GM06990 (cell line): ENCODE results near the gene RIN3.

Source experiments
- DNase-seq: peaks from one replicate; pipeline ENCODE4 v3.0.0-alpha.2; 2011; ENCODE audit not compliant: insufficient read length; ENCODE audit errors: extremely low read depth
- H3K27me3 ChIP-seq: replicated peaks from 2 replicates; pipeline ENCODE4 v1.6.0; 2011; ENCODE audit warnings: low read length; ENCODE audit not compliant: control insufficient read depth, insufficient read depth
- H3K36me3 ChIP-seq: 2 replicates; pipeline ENCODE4 v1.5.1; 2011; ENCODE audit warnings: low read length; ENCODE audit not compliant: control insufficient read depth, insufficient read depth
- H3K4me3 ChIP-seq: replicated peaks from 2 replicates; pipeline ENCODE4 v1.5.1; 2011; ENCODE audit warnings: low read depth, mild to moderate bottlenecking, control low read depth, low read length
- TF ChIP-seq, protein P1 (sequence below): IDR thresholded peaks from 2 replicates; pipeline ENCODE4 v1.5.1; 2011; ENCODE audit warnings: low read length, control low read depth, mild to moderate bottlenecking, inconsistent platforms; ENCODE audit not compliant: insufficient read depth, poor library complexity, severe bottlenecking

Gene RIN3

GRCh38 chr14:92473969-92474535, 39.5 kb upstream of the RIN3 start:
- Histone ChIP-seq H3K4me3 (no peak overlapping the region), H3K27me3 (no peaks in the 10 kb centered on the region), H3K36me3 (no peaks in the 10 kb centered on the region)
- DNase-seq = no peak
- TF ChIP-seq, protein P1, sequence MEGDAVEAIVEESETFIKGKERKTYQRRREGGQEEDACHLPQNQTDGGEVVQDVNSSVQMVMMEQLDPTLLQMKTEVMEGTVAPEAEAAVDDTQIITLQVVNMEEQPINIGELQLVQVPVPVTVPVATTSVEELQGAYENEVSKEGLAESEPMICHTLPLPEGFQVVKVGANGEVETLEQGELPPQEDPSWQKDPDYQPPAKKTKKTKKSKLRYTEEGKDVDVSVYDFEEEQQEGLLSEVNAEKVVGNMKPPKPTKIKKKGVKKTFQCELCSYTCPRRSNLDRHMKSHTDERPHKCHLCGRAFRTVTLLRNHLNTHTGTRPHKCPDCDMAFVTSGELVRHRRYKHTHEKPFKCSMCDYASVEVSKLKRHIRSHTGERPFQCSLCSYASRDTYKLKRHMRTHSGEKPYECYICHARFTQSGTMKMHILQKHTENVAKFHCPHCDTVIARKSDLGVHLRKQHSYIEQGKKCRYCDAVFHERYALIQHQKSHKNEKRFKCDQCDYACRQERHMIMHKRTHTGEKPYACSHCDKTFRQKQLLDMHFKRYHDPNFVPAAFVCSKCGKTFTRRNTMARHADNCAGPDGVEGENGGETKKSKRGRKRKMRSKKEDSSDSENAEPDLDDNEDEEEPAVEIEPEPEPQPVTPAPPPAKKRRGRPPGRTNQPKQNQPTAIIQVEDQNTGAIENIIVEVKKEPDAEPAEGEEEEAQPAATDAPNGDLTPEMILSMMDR = no peak

GRCh38 chr14:92475037-92475436, 38.5 kb upstream of the RIN3 start:
- TF ChIP-seq, protein P1 = no peak
- no peaks in the 10 kb centered on the region for H3K36me3 ChIP-seq
- DNase-seq = no peak
- H3K27me3 ChIP-seq = no peaks in the 10 kb centered on the region
- no peak overlapping the region for H3K4me3 ChIP-seq

DNA sequence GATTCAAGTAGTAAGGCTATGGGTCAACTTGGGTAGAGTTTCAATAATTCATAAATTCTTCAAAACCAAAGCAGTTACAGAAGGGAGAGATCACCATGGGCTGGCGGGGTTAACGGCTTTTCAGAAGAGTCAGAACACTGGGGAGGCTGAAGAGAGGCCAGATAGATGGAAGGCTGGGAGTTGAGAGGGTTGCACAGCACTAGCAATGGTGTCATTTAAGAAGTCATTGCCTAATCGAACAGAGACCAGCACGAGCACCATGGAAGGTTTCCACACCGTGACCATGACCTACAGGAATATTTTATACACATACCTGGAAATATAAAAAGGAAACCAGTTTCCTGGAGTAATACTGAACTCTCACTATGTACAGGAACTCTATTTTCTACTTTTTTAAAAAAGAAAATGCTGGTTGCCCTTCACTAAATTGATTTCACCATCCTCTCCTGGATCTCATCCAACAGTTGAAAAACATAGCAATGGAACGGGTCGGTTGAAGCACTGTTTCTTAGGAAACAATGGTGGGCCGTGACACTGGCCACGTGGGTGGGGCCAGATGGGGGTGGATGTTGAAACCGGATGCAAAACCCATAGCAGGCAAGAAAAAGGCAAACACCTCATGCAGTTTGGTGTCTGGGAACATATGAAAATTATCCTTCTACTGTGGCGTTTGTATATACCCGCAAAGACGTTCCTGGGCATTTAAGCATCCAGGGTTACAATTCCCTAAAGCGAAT, 38.0 kb upstream of the RIN3 start:
- DNase-seq = no peak

DNA sequence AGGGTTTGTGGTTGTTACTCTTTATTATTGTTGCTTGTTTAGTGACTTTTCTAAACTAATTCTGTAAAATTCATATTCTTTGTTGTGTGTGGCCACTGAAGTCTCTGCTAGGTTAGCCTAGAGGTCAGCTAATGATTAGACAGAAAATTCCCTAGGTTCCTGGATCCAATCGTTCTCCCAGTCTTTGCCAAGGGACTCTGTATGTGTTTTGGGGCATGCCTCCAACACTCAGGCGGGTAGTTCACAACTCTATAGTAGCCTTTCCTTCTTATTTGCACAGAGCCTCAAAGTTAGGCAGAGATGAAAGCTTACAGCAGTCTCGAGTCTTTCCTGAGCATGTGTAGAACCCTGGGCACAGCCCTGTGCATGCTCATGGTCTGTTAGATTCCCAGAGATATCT, 32.7 kb upstream of the RIN3 start:
- Histone ChIP-seq H3K27me3 (no peaks in the 10 kb centered on the region; the same call in 1 of the 2 replicates), H3K36me3 (no peaks in the 10 kb centered on the region), H3K4me3 (no peak overlapping the region)
- TF ChIP-seq, protein P1 = no peak
- no peak for DNase-seq

More for the DNA sequence above, 38.0 kb upstream of the RIN3 start:
- no peak overlapping the region for H3K4me3 ChIP-seq
- H3K27me3 ChIP-seq = no peaks in the 10 kb centered on the region
- TF ChIP-seq, protein P1 = no peak
- no peaks in the 10 kb centered on the region for H3K36me3 ChIP-seq

- TF ChIP-seq, protein P1 = peak; percentile 20
- no peak for DNase-seq
- no peaks in the 10 kb centered on the region for H3K36me3 ChIP-seq
Measured at GRCh38 chr14:92481386-92481785, 32.2 kb upstream of the RIN3 start.

More at GRCh38 chr14:92481386-92481785, 32.2 kb upstream of the RIN3 start:
- Histone ChIP-seq H3K4me3 (no peak overlapping the region), H3K27me3 (no peaks in the 10 kb centered on the region; the same call in 1 of the 2 replicates)
